Activated T-helper 2 cell treated with anti-CD3 and anti-CD28 coated beads, Interferon-gamma antibody, Interleukin-2, Interleukin-4, amounts not matched to agents 10 μg/mL and 5 μg/mL and 100 μg/mL, durations not matched to agents 14 hours and 24 hours and 36 hours (primary cell): ENCODE measurements around the gene BMP2K. TPM values are rescaled to one million over a fixed set of nuclear protein-coding genes. Genes with fewer than 3 reads are reported as not detected.

Experiments used
- total RNA-seq: library from RNA; stranded (reverse); gene quantifications from 2 replicates; pipeline ENCODE4 v1.2.3, GENCODE V29; 2022

BMP2K gene
- total RNA-seq, 1 donor from 2014 or later, result 14.6 TPM

Other genes with a start within 250 kb of the BMP2K start
- gene ANXA3, start 224.6 kb upstream of the BMP2K start, total RNA-seq, result not detected in 2 replicates
- gene PAQR3, start 163.1 kb downstream of the BMP2K start, total RNA-seq, result 11.0 and 13.1 TPM in 2 replicates